AG04449 (cell line): ENCODE measurements around the gene POLR2M.

Experiments
- CTCF ChIA-PET: fragments of 350-600 bp; formaldehyde crosslinking; extraction: SDS; loops from one replicate; lab custom pipeline; 2021; ENCODE audit warnings: antibody characterized with exemption; lab: Yijun Ruan, JAX
- POLR2A ChIA-PET: fragments of 400-600, 350-600 bp; formaldehyde crosslinking; extraction: SDS; loops from one replicate; lab custom pipeline; 2020; ENCODE audit warnings: antibody characterized with exemption, inconsistent platforms; lab: Yijun Ruan, JAX
- DNase-seq: peaks from one replicate; pipeline ENCODE4 v3.0.0-alpha.2; 2010; ENCODE audit warnings: low read depth, low spot score
- H3K4me3 ChIP-seq: 2 replicates; pipeline ENCODE4 v1.5.1; 2011; ENCODE audit warnings: low read depth, mild to moderate bottlenecking, control low read depth, low read length
- CTCF ChIP-seq: IDR thresholded peaks from one replicate; pipeline ENCODE4 v1.5.1; 2011; ENCODE audit warnings: mild to moderate bottlenecking, moderate library complexity, low read length, control low read depth, inconsistent platforms; ENCODE audit not compliant: insufficient read depth; ENCODE audit errors: missing control alignments

Gene POLR2M

GRCh38 chr15:57703387-57703786, 3.1 kb upstream of the POLR2M start:
- CTCF ChIA-PET = interaction anchor here (1.5 kb wide), 1 partner anchor 29 kb away, joined by 5 read pairs; no protein-coding TSS in a partner anchor
- no peak for DNase-seq
- no peak overlapping the region for H3K4me3 ChIP-seq
- TF ChIP-seq CTCF = no peak
- POLR2A ChIA-PET = no interaction called here

- ChIA-PET POLR2A (no interaction called here), CTCF (interaction anchor here (1.3 to 1.5 kb wide), 3 partner anchors 28 to 47 kb away, joined by 3 to 5 read pairs (median 3); no protein-coding TSS in a partner anchor)
- H3K4me3 ChIP-seq = no peak overlapping the region
- DNase-seq = no peak
- no peak for TF ChIP-seq CTCF
Measured at GRCh38 chr15:57704441-57704840, 2.1 kb upstream of the POLR2M start.

GRCh38 chr15:57705746-57706404, 639 bp upstream of the POLR2M start:
- POLR2A ChIA-PET = interaction anchor here (0.5 to 1.0 kb wide), 2 partner anchors 12 to 372 kb away, joined by 3 read pairs; no protein-coding TSS in a partner anchor
- CTCF ChIA-PET = interaction anchor here (1.0 to 4.9 kb wide), 7 partner anchors 22 to 146 kb away, joined by 3 to 22 read pairs (median 8); no protein-coding TSS in a partner anchor
- peak overlapping the region; percentile 93 for H3K4me3 ChIP-seq
- DNase-seq = no peak
- TF ChIP-seq CTCF = no peak

GRCh38 chr15:57708047-57708446, 1.5 kb downstream of the POLR2M start:
- TF ChIP-seq CTCF = no peak
- ChIA-PET POLR2A (interaction anchor here (1.2 to 1.6 kb wide), 2 partner anchors 24 to 43 kb away, joined by 4 to 5 read pairs; no protein-coding TSS in a partner anchor), CTCF (interaction anchor here (0.8 to 4.9 kb wide), 10 partner anchors 12 to 363 kb away, joined by 4 to 22 read pairs (median 5); no protein-coding TSS in a partner anchor)
- peak overlapping the region; percentile 93 for H3K4me3 ChIP-seq
- no peak for DNase-seq

GRCh38 chr15:57718309-57718708, 11.8 kb downstream of the POLR2M start:
- DNase-seq = no peak
- TF ChIP-seq CTCF = no peak
- no peak overlapping the region for H3K4me3 ChIP-seq
- ChIA-PET POLR2A (no interaction called here), CTCF (no interaction called here)

- no peak for TF ChIP-seq CTCF
- no peak for DNase-seq
- ChIA-PET POLR2A (interaction anchor here (1.2 kb wide), 1 partner anchor 14 kb away, joined by 5 read pairs; the partner anchor contains the start of gene POLR2M), CTCF (interaction anchor here (0.8 to 5.5 kb wide), 2 partner anchors 12 to 140 kb away, joined by 3 to 54 read pairs; no protein-coding TSS in a partner anchor)
- no peak overlapping the region for H3K4me3 ChIP-seq
Measured at GRCh38 chr15:57720867-57721266, 14.4 kb downstream of the POLR2M start.
